ENCODE measurements around the gene RNF135.
"Not testable (repeated sequence)": the region's sequence is repeated elsewhere in the genome, so short reads cannot be mapped to it uniquely, and the experiment has no call there.

Gene RNF135

DNA sequence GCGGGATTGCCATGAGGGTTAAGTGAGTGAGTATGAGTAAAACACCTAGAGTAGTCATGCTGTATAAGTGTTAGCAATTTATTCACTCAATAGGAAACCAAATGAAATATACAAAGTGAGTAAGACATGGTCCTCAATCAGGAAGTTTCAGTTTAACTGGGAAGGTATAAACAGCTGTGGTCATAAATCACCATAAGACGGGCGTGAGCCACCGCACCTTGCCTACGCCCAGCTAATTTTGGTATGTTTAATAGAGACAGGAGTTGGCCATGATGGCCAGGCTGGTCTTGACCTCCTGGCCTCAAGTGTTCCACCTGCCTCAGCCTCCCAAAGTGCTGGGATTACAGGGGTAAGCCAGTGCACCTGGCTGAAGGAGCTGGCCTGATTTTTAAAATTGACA, 27.0 kb downstream of the RNF135 start:
- no peak for DNase-seq (ENCODE audit: low read depth, low spot score)

- DNase-seq (ENCODE audit: low read depth, low spot score), result no peak
These were observed 31.2 kb downstream of the RNF135 start for GRCh38 chr17:31002047-31002446.

DNA sequence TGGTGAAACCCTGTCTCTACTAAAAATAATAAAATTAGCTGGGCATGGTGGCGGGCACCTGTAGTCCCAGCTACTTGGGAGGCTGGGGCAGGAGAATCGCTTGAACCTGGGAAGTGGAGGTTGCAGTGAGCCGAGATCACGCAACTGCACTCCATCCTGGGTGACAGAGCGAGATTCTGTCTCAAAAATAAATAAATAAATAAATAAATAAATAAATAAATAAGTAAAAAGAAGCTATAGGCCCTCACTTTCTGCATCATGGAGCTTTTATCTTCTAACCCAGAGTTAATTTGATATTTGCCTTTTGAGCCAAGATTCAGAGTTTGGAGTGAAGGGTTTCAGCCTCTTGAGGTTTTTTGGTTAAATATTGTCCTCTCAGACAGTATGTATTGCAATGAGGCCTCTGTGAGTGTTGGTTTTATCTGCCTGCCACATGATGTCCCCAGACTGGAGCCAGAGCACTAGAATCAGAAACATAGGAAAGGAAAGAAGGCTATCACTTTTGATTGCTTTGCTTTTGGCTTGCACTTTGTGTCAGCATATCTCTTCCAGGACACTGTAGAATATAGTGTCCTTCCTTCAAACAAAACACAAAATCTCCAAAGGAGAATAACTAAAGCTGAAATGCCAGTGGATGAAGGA, 32.5 kb downstream of the RNF135 start:
- no peak for DNase-seq (ENCODE audit: low read depth, low spot score)

DNA sequence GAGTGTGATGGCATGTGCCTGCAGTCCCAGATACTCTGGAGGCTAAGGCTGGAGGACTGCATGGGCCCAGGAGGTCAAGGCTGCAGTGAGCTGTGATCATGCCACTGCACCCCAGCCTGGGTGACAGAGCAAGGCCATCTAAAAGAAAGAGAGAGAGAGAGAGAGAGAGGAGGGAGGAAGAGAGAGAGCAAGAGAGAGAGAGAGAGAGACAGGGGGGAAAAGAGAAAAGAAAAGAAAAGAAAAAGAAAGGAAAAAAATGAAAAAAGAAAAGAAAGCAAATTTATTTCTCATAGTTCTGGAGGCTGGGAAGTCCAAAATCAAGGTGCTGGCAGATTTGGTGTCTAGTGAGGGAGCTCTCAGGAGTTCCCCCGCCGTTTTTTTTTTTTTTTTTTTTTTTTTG, 33.3 kb downstream of the RNF135 start:
- no peak for DNase-seq (ENCODE audit: low read depth, low spot score)

DNA sequence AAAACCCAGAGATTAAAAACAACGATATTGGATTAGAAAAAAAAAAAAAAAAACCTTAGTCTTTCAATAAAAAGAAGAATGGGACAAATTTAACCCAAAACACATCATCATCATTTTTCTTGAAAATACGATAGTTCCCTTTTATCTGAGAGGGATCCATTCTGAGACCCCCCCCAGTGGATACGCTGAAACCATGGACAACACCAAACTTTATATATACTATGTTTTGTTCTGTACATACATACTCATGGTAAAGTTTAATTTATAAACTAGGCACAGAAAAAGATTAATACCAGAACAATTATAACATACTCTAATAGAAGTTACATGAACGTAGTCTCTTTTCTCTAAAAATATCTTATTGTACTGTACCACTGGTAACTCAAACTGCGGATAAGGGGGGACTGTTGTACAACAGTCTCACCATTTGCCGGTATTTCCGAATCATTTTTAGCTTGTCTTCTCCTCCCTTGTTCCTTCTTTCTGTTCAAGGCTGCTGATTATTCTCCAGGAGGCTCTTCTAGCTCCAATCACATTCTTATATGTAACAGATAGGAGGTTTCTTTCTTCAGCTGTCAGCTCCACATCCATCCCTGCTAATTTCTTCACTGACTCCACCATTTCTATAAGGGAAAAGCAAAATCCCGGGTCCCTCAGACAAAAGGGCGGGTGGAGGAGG, 37.0 kb downstream of the RNF135 start:
- no peak for DNase-seq (ENCODE audit: low read depth, low spot score)

DNA sequence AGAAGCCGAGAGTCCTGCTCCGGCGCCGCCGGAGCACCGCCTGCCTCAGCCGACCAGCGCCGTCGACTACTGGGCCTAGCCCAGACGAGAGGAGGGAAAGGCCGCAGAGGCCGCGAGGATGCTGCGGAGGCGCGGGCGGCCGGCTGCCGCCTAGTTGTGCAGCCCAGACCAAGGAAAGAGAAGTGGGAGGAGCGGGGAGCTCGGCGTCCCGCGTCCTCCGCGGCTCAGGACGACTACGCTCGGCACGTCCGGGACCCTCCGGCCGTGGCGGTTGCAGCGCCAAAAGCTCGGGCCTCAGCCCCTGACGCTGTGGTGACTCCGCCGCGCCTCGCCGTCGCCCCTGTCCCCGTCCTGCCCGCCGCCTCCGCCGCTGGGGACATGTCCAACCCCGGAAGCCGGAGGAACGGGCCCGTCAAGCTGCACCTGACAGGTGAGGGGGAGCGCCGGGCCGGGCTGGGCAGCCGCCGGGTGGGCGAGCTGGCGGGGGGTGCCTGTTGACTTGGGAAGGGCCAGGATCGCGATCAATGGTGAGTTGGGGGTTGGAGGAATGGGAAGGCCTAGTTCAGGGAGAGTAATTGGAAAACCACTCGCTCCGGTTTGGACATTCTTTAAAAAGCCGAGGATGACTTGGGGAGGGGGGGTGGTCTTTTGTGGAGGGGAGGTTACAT, 37.7 kb downstream of the RNF135 start:
- peak; percentile 5 for DNase-seq (ENCODE audit: low read depth, low spot score)

- DNase-seq (ENCODE audit: low read depth, low spot score), result not testable (repeated sequence)
These were observed 38.3 kb downstream of the RNF135 start for GRCh38 chr17:31009042-31009702.

- not testable (repeated sequence) for DNase-seq (ENCODE audit: low read depth, low spot score)
These were observed 39.2 kb downstream of the RNF135 start for GRCh38 chr17:31010014-31010413.

GRCh38 chr17:31013844-31014243, 43.0 kb downstream of the RNF135 start:
- no peak for DNase-seq (ENCODE audit: low read depth, low spot score)

- DNase-seq (ENCODE audit: low read depth, low spot score), result no peak
These were observed 44.8 kb downstream of the RNF135 start for GRCh38 chr17:31015639-31016038.

DNA sequence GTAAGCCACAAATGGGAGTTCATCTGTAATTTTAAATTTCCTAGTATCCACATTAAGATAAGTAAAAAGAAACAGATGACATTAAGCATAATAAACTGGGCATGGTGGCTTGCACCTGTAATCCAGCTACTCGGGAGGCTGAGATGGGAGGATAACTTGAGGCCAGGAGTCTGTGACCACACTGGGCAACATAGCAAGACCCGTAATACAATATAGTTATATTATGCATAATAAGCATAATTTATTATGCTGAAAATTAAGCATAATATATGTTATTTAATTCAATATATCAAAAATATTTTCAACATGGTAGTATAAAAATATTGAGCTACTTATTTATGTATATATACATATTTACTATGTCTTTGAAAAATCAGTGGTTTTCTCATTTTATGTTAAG, 48.2 kb downstream of the RNF135 start:
- DNase-seq (ENCODE audit: low read depth, low spot score), result no peak

DNA sequence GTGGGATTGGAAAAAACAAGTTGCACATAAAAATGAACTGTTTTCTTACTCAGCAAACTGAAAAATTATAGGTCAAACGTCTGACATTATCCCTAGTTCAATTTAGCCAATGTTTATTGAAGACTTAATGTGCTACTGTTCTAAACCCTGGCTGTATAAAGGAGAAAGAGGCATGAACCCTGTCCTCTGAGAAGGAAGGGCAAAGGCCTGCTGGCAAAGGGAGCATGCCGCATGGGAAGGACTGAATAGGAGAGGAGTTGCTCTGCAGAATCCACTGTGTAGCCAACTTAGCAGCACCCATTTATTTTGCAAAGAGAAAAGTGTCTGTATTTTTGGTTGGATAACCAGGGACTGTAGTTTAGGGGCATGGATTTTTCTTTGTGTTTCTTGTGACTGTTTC, 52.3 kb downstream of the RNF135 start:
- not testable (repeated sequence) for DNase-seq (ENCODE audit: low read depth, low spot score)

GRCh38 chr17:31031841-31032240, 61.0 kb downstream of the RNF135 start:
- no peak for DNase-seq (ENCODE audit: low read depth, low spot score)

- DNase-seq (ENCODE audit: low read depth, low spot score), result not testable (repeated sequence)
These were observed 64.8 kb downstream of the RNF135 start for GRCh38 chr17:31035611-31036010.

- not testable (repeated sequence) for DNase-seq (ENCODE audit: low read depth, low spot score)
These were observed 70.0 kb downstream of the RNF135 start for GRCh38 chr17:31040837-31041236.

DNA sequence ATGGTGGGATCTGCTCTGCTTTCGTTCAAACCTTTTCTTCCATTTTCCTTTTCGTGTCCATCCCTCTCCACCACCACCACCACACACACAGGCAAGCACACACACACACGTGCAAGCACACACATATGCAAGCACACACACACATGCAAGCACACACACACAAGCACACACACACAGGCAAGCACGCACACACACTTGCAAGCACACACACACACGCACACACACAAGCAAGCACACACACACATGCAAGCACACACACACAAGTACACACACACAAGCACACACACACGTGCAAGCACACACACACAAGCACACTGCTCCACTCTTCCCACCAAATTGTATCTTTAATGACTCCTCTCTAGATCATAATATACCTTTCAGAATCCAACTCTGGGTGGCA, 71.5 kb downstream of the RNF135 start:
- not testable (repeated sequence) for DNase-seq (ENCODE audit: low read depth, low spot score)

DNA sequence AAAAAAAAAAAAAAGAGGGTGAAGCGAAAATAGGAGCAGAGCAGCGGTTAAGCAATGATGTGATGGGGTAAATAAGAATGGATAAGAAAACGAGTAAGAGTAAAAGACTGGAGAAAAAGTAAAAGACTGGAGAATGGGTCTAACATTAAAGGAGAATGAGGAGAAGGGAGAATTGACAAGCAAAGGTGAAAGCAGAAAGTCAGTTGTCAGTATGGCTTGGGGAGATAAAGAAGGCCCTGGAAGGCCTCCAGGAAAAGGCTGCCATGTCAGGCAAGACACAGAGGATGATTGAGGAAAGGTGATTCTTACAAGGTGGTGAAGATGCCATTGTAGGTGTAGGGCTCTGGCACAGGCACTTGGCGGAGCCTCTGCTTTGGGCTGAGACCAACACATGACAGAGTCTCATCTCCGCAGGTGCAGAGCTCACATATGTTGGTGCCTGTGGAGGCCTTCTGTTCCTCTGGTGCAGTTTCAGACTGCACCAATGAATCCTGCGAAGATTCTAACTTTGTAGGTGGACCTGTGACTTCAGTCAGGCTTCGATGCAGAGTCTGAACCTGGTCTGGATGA, 76.1 kb downstream of the RNF135 start:
- DNase-seq (ENCODE audit: low read depth, low spot score), result not testable (repeated sequence)

GRCh38 chr17:31048142-31048541, 77.3 kb downstream of the RNF135 start:
- no peak for DNase-seq (ENCODE audit: low read depth, low spot score)

DNA sequence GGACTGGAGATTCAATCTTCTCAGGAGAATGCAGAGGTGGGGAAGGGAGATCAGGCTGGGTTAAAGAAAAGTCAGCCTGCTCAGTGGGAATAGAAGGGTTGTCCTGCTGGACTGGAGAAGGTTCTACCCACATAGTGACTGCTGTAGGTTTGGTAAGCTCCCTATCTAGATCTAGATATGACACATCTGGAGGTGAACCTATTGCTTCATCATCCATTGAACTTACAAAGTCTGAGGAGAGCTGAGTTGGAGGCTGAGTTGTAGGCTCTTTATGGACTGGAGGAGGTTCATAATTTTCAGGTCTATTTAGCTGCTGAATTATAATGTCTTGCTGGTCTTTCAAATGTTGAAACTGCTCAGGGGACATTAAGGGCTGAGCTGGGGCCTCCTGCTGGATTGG, 77.9 kb downstream of the RNF135 start:
- DNase-seq (ENCODE audit: low read depth, low spot score), result no peak

Data from activated CD4-positive, CD25-positive, alpha-beta regulatory T cell treated with anti-CD3 and anti-CD28 coated beads, Interleukin-2, amount 50 U/mL, for 16 hours (primary cell).